GM12891 (cell line): ENCODE data around the gene USP32.
A peak's percentile ranks its signal among the peaks of the same experiment; 100 is the strongest.

Experiments used
- DNase-seq: peaks from one replicate; pipeline ENCODE4 v3.0.0; 2011; ENCODE audit warnings: low spot score; ENCODE audit not compliant: insufficient read length
- FAIRE-seq: peaks from 2 replicates; lab custom pipeline; 2011; peaks lifted over from hg19 to GRCh38; lab: Jason Lieb, UNC
- PAX5 ChIP-seq: IDR thresholded peaks from 2 replicates; pipeline ENCODE4 v1.6.1; 2011; ENCODE audit warnings: low read length, moderate library complexity, mild to moderate bottlenecking; ENCODE audit not compliant: insufficient read depth, severe bottlenecking
- POLR2A ChIP-seq: IDR thresholded peaks from 2 replicates; pipeline ENCODE4 v1.6.1; 2011; ENCODE audit warnings: low read depth, low read length, control low read depth
- POLR2AphosphoS5 ChIP-seq: IDR thresholded peaks from 2 replicates; pipeline ENCODE4 v1.6.1; 2011; ENCODE audit warnings: low read depth, low read length, control low read depth
- POU2F2 ChIP-seq: IDR thresholded peaks from 2 replicates; pipeline ENCODE4 v1.6.1; 2011; ENCODE audit warnings: low read depth, mild to moderate bottlenecking, control low read depth, low read length, moderate library complexity
- SPI1 ChIP-seq: IDR thresholded peaks from 2 replicates; pipeline ENCODE4 v1.6.1; 2011; ENCODE audit warnings: low read depth, low read length, control low read depth
- TAF1 ChIP-seq: IDR thresholded peaks from 2 replicates; pipeline ENCODE4 v1.6.1; 2011; ENCODE audit warnings: low read depth, low read length, control low read depth

USP32 gene

GRCh38 chr17:60283816-60284215, 108.1 kb downstream of the USP32 start:
- FAIRE-seq (no peak), DNase-seq (no peak)
- no peak for TF ChIP-seq SPI1

GRCh38 chr17:60280673-60281072, 111.3 kb downstream of the USP32 start:
- DNase-seq (no peak), FAIRE-seq (no peak)
- no peak for TF ChIP-seq POU2F2

GRCh38 chr17:60278237-60278636, 113.7 kb downstream of the USP32 start:
- no peak for DNase-seq
- TF ChIP-seq POLR2A, result no peak
- no peak for FAIRE-seq

- TF ChIP-seq POLR2A (no peak), PAX5 (no peak), POLR2AphosphoS5 (no peak), TAF1 (no peak), SPI1 (no peak), POU2F2 (no peak)
- FAIRE-seq (no peak), DNase-seq (no peak)
These were observed 114.7 kb downstream of the USP32 start for GRCh38 chr17:60277258-60277657.

- DNase-seq (no peak), FAIRE-seq (no peak)
- no peak for TF ChIP-seq PAX5
- TF ChIP-seq POLR2AphosphoS5, result no peak
- TF ChIP-seq POLR2A, result no peak
- no peak for TF ChIP-seq SPI1
- TF ChIP-seq POU2F2, result no peak
- no peak for TF ChIP-seq TAF1
These were observed 122.5 kb downstream of the USP32 start for GRCh38 chr17:60269417-60269816.

- no peak for FAIRE-seq
- TF ChIP-seq PAX5, result no peak
- TF ChIP-seq POU2F2, result no peak
- TF ChIP-seq TAF1, result no peak
- TF ChIP-seq SPI1, result no peak
- TF ChIP-seq POLR2A, result no peak
- no peak for TF ChIP-seq POLR2AphosphoS5
- no peak for DNase-seq
These were observed 131.4 kb downstream of the USP32 start for GRCh38 chr17:60260540-60260939.

- FAIRE-seq, result no peak
- no peak for DNase-seq
- TF ChIP-seq POLR2AphosphoS5 (no peak), PAX5 (no peak), POLR2A (no peak), TAF1 (no peak), SPI1 (no peak), POU2F2 (no peak)
These were observed 133.6 kb downstream of the USP32 start for GRCh38 chr17:60258313-60258712.

- FAIRE-seq (no peak), DNase-seq (no peak)
- TF ChIP-seq PAX5 (no peak), POLR2A (no peak), TAF1 (no peak), POLR2AphosphoS5 (no peak), SPI1 (no peak), POU2F2 (no peak)
These were observed 135.8 kb downstream of the USP32 start for GRCh38 chr17:60256174-60256573.

- DNase-seq (no peak), FAIRE-seq (no peak)
- no peak for TF ChIP-seq POLR2A
- TF ChIP-seq TAF1, result no peak
- no peak for TF ChIP-seq PAX5
- no peak for TF ChIP-seq POLR2AphosphoS5
- TF ChIP-seq POU2F2, result no peak
- no peak for TF ChIP-seq SPI1
These were observed 138.9 kb downstream of the USP32 start for GRCh38 chr17:60253048-60253447.

GRCh38 chr17:60252459-60252858, 139.5 kb downstream of the USP32 start:
- no peak for FAIRE-seq
- DNase-seq, result no peak
- no peak for TF ChIP-seq POU2F2
- no peak for TF ChIP-seq SPI1
- no peak for TF ChIP-seq POLR2A

- no peak for DNase-seq
- TF ChIP-seq POU2F2, result no peak
- no peak for TF ChIP-seq POLR2AphosphoS5
- TF ChIP-seq SPI1, result no peak
- no peak for TF ChIP-seq PAX5
- no peak for TF ChIP-seq POLR2A
- no peak for TF ChIP-seq TAF1
- FAIRE-seq, result no peak
These were observed 142.6 kb downstream of the USP32 start for GRCh38 chr17:60249290-60249826.

- DNase-seq (no peak), FAIRE-seq (peak; percentile 35)
- TF ChIP-seq POU2F2, result no peak
- TF ChIP-seq SPI1, result no peak
- TF ChIP-seq POLR2AphosphoS5, result no peak
These were observed 143.2 kb downstream of the USP32 start for GRCh38 chr17:60248618-60249289.
